K562 (cell line): ENCODE data around the gene DMWD. TPM values are rescaled to one million over a fixed set of nuclear protein-coding genes. Genes with fewer than 3 reads are reported as not detected.

Experiments
- ARID1B ChIP-seq: fragments of 450-650 bp; IDR thresholded peaks from 2 replicates; pipeline ENCODE4 v1.6.1; 2016; ENCODE audit warnings: antibody characterized with exemption, mild to moderate bottlenecking, inconsistent platforms
- ATF7 ChIP-seq: fragments of 450-650 bp; IDR thresholded peaks from 2 replicates; pipeline ENCODE4 v1.7.1; 2014; ENCODE audit warnings: mild to moderate bottlenecking, moderate library complexity
- C11orf30 ChIP-seq: fragments of 450-650 bp; IDR thresholded peaks from 2 replicates; pipeline ENCODE4 v1.6.1; 2016; ENCODE audit warnings: low read depth, mild to moderate bottlenecking
- CBX3 ChIP-seq, 2 experiments: IDR thresholded peaks; 1 replicate in 1 of 2; 2 replicates in 1 of 2; pipeline ENCODE4 v1.6.1; 2012; ENCODE audit warnings: inconsistent platforms in 2 of 2, low read length in 2 of 2, borderline replicate concordance in 1 of 2, control low read depth in 1 of 2
- ETV5 ChIP-seq: sonication (generic); formaldehyde crosslinking; IDR thresholded peaks from 2 replicates; pipeline ENCODE4 v1.4.0; 2020; ENCODE audit warnings: low read depth, mild to moderate bottlenecking, missing genetic modification reagents
- FUS ChIP-seq: fragments of 200-400 bp; formaldehyde crosslinking; optimal IDR thresholded peaks from 2 replicates; pipeline ENCODE3; 2017; ENCODE audit warnings: low read depth, low read length
- LEF1 ChIP-seq: fragments of 450-650 bp; IDR thresholded peaks from 2 replicates; pipeline ENCODE4 v1.6.1; 2016; ENCODE audit warnings: mild to moderate bottlenecking
- MAFF ChIP-seq: IDR thresholded peaks from 2 replicates; pipeline ENCODE4 v1.6.1; 2012; ENCODE audit warnings: low read length, improper control_type of control experiment
- MEF2A ChIP-seq: IDR thresholded peaks from 2 replicates; pipeline ENCODE4 v1.6.1; 2011; ENCODE audit warnings: low read depth, mild to moderate bottlenecking, low read length, moderate library complexity; ENCODE audit not compliant: control insufficient read depth
- MTA3 ChIP-seq: fragments of 450-650 bp; formaldehyde crosslinking; IDR thresholded peaks from 2 replicates; pipeline ENCODE4 v1.6.1; 2017; ENCODE audit warnings: mild to moderate bottlenecking, borderline replicate concordance
- NBN ChIP-seq: fragments of 450-650 bp; IDR thresholded peaks from 2 replicates; pipeline ENCODE4 v1.6.1; 2016; ENCODE audit warnings: low read depth, mild to moderate bottlenecking
- POLR2A ChIP-seq: fragments of 450-650 bp; conservative IDR thresholded peaks from 2 replicates; pipeline ENCODE4 v1.6.1; 2016
- RBBP5 ChIP-seq: fragments of 200-600 bp; sonication (generic); IDR thresholded peaks from 2 replicates; pipeline ENCODE4 v1.6.1; 2012; ENCODE audit warnings: borderline replicate concordance, mild to moderate bottlenecking, low read length, control low read depth, inconsistent platforms; ENCODE audit not compliant: insufficient read depth, poor library complexity, severe bottlenecking
- SMARCC2 ChIP-seq: fragments of 450-650 bp; IDR thresholded peaks from 2 replicates; pipeline ENCODE4 v1.6.1; 2017; ENCODE audit warnings: antibody characterized with exemption, moderate library complexity, mild to moderate bottlenecking, low read depth
- SREBF2 ChIP-seq: sonication (generic); formaldehyde crosslinking; IDR thresholded peaks from 2 replicates; pipeline ENCODE4 v1.4.0; 2020; ENCODE audit warnings: mild to moderate bottlenecking, missing genetic modification reagents
- TEAD4 ChIP-seq, 2 experiments: sonication (generic) in 1 of 2; formaldehyde crosslinking in 1 of 2; IDR thresholded peaks; 2 replicates each; pipeline versions ENCODE4 v1.6.1 to v1.8.0; 2012 to 2022; ENCODE audit warnings: borderline replicate concordance in 1 of 2, inconsistent platforms in 1 of 2, low read length in 1 of 2, mild to moderate bottlenecking in 1 of 2, missing genetic modification reagents in 1 of 2
- ZNF121 ChIP-seq: sonication (generic); formaldehyde crosslinking; conservative IDR thresholded peaks from 2 replicates; pipeline ENCODE4 v1.8.0; 2022; ENCODE audit warnings: missing genetic modification reagents
- ZNF639 ChIP-seq, 2 experiments: fragments of 200-800 bp in 1 of 2; sonication (Bioruptor generic) in 1 of 2; sonication (generic) in 1 of 2; formaldehyde crosslinking in 1 of 2; IDR thresholded peaks in 1 of 2; conservative IDR thresholded peaks in 1 of 2; 2 replicates each; pipeline versions ENCODE4 v1.5.0 to v1.6.1; 2016 to 2020; ENCODE audit warnings: missing compliant biosample characterization in 1 of 2, missing genetic modification characterization in 1 of 2, missing genetic modification reagents in 1 of 2
- ZNF766 ChIP-seq: fragments of 200-800 bp; sonication (Bioruptor generic); conservative IDR thresholded peaks from 2 replicates; pipeline ENCODE4 v1.6.1; 2016; ENCODE audit warnings: missing genetic modification characterization, missing compliant biosample characterization
- ZNF79 ChIP-seq: fragments of 250-450 bp; sonication (Bioruptor Pico); IDR thresholded peaks from 2 replicates; pipeline ENCODE4 v1.4.0; 2020; ENCODE audit warnings: low read depth, mild to moderate bottlenecking, moderate library complexity
- polyA plus RNA-seq, 8 experiments: library from polyadenylated mRNA; depleted of rRNA in 4 of 8; stranded (reverse) in 5 of 8; unstranded in 3 of 8; fragments of >200 nt; fragmentation: Nextera tagmentation in 2 of 8; fragmentation: Illumina TruSeq in 1 of 8; extraction: Ambion mirVana in 2 of 8; extraction: Trizol in 1 of 8; gene quantifications; 2 replicates each; pipeline versions ENCODE4 v1.2.1 to v1.2.3, GENCODE V29; 2011 to 2014; ENCODE audit warnings: inconsistent platforms in 1 of 8, missing spikeins in 1 of 8
- total RNA-seq, 7 experiments: library from RNA; depleted of rRNA in 6 of 7; stranded (reverse); fragments of >200 nt in 6 of 7; fragmentation: Illumina TruSeq in 2 of 7; extraction: Trizol in 2 of 7; gene quantifications; 2 replicates each; pipeline versions ENCODE4 v1.2.1 to v1.2.3, GENCODE V29; 2011 to 2021; ENCODE audit warnings: low replicate concordance in 1 of 7
- TF ChIP-seq, protein P1 (sequence below): IDR thresholded peaks from 3 replicates; pipeline ENCODE4 v1.6.1; 2011; ENCODE audit warnings: borderline replicate concordance, mild to moderate bottlenecking; ENCODE audit not compliant: insufficient read length, insufficient read depth
- TF ChIP-seq, protein P2 (sequence below): fragments of 450-650 bp; IDR thresholded peaks from 2 replicates; pipeline ENCODE4 v1.6.1; 2017; ENCODE audit warnings: antibody characterized with exemption, mild to moderate bottlenecking

Gene DMWD
- total and polyA plus RNA-seq, 9 of the 15 experiments (the other 6 are each of a cell fraction or from before 2014, with no cell fraction given): 4.7 to 54.6 (median 19.0) TPM

DNA sequence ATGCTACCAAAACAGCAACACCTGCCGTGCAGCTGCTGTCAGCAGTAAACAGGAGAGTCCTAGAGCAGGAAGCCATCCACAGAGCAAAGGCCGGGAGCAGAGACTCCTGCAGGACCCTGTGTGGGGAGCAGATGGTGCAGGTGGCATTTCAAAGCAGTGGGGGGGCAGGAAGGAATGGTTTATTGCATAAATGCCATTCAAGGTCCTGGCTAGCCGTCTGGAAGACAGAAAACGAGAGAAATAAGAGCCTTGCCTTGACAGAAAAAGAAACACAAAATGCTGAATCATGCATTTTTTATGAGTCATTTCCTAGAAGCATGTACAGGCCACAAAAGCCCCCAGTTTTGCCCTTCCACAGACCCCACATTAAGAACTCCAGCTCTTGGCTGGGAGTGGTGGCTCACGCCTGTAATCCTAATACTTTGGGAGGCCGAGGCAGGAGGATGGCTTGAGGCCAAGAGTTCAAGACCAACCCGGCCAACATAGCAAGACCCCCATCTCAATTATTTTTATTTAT is 17.1 kb upstream of the DMWD start (continued):
- TF ChIP-seq LEF1: peak; percentile 83
- peak; percentile 75 for TF ChIP-seq RBBP5
- TF ChIP-seq MTA3: peak; percentile 29; the same call in 1 of the 2 replicates
- no peak for TF ChIP-seq POLR2A
- peak; percentile 88 for TF ChIP-seq SMARCC2
- TF ChIP-seq TEAD4 (IDR thresholded peaks at IDR 0.05; ENCODE audit: low read length): 0 out of 2 replicates have a peak, but pooled peaks have one; percentile 12
- TF ChIP-seq TEAD4 (CRISPR knock-in tag; IDR thresholded peaks at IDR 0.05; ENCODE audit: borderline replicate concordance): no peak
- TF ChIP-seq MEF2A: peak; percentile 31; the same call in 1 of the 2 replicates
- no peak for TF ChIP-seq ZNF766
- TF ChIP-seq MAFF: peak; percentile 99
- TF ChIP-seq ZNF121: peak; percentile 95
- no peak for TF ChIP-seq SREBF2 (CRISPR knock-in tag)
- TF ChIP-seq, protein P1, sequence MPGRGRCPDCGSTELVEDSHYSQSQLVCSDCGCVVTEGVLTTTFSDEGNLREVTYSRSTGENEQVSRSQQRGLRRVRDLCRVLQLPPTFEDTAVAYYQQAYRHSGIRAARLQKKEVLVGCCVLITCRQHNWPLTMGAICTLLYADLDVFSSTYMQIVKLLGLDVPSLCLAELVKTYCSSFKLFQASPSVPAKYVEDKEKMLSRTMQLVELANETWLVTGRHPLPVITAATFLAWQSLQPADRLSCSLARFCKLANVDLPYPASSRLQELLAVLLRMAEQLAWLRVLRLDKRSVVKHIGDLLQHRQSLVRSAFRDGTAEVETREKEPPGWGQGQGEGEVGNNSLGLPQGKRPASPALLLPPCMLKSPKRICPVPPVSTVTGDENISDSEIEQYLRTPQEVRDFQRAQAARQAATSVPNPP: no peak
- no peak for TF ChIP-seq FUS
- TF ChIP-seq, protein P2, sequence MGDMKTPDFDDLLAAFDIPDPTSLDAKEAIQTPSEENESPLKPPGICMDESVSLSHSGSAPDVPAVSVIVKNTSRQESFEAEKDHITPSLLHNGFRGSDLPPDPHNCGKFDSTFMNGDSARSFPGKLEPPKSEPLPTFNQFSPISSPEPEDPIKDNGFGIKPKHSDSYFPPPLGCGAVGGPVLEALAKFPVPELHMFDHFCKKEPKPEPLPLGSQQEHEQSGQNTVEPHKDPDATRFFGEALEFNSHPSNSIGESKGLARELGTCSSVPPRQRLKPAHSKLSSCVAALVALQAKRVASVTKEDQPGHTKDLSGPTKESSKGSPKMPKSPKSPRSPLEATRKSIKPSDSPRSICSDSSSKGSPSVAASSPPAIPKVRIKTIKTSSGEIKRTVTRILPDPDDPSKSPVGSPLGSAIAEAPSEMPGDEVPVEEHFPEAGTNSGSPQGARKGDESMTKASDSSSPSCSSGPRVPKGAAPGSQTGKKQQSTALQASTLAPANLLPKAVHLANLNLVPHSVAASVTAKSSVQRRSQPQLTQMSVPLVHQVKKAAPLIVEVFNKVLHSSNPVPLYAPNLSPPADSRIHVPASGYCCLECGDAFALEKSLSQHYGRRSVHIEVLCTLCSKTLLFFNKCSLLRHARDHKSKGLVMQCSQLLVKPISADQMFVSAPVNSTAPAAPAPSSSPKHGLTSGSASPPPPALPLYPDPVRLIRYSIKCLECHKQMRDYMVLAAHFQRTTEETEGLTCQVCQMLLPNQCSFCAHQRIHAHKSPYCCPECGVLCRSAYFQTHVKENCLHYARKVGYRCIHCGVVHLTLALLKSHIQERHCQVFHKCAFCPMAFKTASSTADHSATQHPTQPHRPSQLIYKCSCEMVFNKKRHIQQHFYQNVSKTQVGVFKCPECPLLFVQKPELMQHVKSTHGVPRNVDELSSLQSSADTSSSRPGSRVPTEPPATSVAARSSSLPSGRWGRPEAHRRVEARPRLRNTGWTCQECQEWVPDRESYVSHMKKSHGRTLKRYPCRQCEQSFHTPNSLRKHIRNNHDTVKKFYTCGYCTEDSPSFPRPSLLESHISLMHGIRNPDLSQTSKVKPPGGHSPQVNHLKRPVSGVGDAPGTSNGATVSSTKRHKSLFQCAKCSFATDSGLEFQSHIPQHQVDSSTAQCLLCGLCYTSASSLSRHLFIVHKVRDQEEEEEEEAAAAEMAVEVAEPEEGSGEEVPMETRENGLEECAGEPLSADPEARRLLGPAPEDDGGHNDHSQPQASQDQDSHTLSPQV: peak; percentile 93
- TF ChIP-seq ZNF79 (CRISPR knock-in tag): no peak
- TF ChIP-seq CBX3 (IDR thresholded peaks at IDR 0.05; ENCODE audit: borderline replicate concordance in 1 of 2, low read length in 2 of 2): peak in 1 of 2 experiments; percentile 44; a peak in 1 of 3 replicates
- TF ChIP-seq C11orf30: peak; percentile 100
- TF ChIP-seq NBN: 0 out of 2 replicates have a peak, but pooled peaks have one; percentile 35
- peak; percentile 84 for TF ChIP-seq ARID1B
- TF ChIP-seq ETV5 (CRISPR knock-in tag): peak; percentile 48; the same call in 1 of the 2 replicates
- peak in 1 of 2 experiments; percentile 63; a peak in 1 of 4 replicates for TF ChIP-seq ZNF639 (CRISPR knock-in tag; conservative IDR thresholded peaks at IDR 0.05 in 1 of 2, IDR thresholded peaks at IDR 0.05 in 1 of 2)
- TF ChIP-seq ATF7: peak; percentile 45
